Germinal center (tissue), 1 donor: ENCODE results near the gene MRM2.

ENCODE experiments used
- DNase-seq: peaks from one replicate; pipeline ENCODE4 v3.0.0; 2012; ENCODE audit warnings: mixed read lengths, low spot score

Gene MRM2

GRCh38 chr7:2247141-2247995, 5.4 kb upstream of the MRM2 start:
- peak; percentile 58 for DNase-seq

- DNase-seq = no peak
Measured at GRCh38 chr7:2245883-2246675, 4.1 kb upstream of the MRM2 start.

DNA sequence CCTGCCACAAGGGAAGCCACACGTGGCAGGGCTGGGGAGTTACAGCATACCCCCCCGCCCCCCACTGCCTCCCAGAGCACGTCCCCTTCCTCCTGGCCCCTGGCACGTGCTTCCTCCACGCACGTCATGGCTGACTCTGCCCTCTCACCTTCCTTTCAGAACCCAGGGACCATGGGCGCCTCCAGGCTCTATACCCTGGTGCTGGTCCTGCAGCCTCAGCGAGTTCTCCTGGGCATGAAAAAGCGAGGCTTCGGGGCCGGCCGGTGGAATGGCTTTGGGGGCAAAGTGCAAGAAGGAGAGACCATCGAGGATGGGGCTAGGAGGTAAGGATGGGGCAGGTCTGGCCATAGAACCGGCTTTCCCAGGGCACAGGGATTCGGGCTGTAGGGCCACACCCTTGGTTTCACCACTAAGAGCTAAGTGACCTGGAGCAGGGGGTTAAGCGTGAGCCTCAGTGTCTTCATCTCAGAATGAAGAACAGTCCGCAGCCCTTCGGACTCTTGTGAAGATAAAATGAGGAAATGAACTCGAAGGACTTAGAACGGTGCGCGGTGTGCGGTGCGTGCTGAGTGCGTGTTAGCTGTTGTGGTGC, 2.5 kb upstream of the MRM2 start:
- no peak for DNase-seq

GRCh38 chr7:2243458-2243857, 1.5 kb upstream of the MRM2 start:
- no peak for DNase-seq

GRCh38 chr7:2242541-2243429, 780 bp upstream of the MRM2 start:
- DNase-seq = peak; percentile 44

DNA sequence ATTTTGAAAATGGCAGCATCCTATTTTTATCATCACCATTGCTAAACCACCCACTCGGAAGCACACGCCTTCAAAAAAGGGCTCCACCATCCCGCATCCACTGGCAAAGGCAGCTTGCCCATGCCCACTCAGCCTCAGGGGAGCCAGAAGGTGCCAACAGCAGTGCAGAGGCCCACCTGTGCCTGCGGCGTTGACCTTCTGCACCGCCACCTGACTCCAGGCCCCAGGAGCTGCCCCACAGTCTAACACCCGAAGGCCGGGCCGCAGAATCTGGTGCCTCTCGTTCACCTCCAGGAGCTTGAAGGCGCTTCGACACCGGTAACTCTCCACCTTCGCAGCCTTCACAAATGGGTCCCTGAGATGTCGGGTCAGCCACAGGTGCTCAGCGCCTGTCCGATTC, 2.8 kb downstream of the MRM2 start:
- DNase-seq = no peak

GRCh38 chr7:2237109-2237602, 4.8 kb downstream of the MRM2 start:
- DNase-seq = peak; percentile 82

DNA sequence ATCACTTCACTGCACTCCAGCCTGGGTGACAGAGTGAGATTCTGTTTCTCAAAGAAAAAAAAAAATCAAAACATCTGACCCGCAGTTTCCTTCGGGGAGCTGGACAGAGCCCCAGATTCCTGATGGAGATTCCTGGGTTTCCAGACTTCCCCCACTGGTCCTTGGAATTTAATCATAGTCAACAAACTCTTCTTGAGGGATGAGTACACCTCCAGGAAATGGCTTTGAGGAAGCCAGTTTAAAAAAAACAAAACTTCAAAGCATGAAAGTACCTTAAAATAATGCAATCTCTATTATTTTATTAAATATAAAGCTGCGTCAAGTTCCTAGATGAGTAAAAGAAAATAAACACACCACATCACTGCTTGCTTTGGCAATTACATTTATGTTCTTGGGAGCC, 8.1 kb downstream of the MRM2 start:
- no peak for DNase-seq

DNA sequence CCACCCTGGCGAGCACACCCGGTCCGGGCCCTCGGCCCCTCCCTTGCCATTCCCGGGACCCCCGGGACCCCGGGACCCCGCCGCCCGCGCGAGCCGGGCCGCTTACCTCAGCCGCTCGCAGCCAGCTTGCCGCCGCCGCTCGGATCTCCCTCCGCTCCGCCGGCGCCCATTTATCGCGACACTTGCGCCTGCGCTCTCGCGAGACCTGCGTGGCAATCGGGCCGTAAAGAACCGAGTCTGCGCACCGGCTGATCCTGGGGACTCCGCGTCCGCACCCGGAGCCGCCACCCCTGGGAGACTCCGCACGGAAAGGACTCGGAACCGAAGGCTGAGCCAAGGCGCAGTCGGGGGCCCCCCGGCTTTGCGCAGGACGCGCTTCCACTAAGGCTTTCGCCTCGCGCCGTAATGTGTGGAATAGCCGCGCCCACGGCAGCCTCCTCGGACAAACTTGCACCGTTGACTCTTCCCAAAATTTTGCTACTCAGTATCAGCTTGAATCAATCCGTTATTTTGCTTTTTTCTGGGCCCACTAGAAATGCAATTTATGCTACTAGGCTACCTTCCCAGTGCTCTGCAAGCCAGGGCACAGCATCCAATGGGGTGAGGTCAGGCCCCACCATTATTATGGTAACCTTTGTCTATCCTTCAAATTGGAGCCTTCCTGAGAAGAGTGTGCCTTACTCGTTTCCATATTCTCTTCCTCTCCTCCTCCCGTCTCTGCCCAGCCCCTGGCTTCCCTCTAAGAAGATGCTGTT, 9.1 kb downstream of the MRM2 start, which contains the start of gene MAD1L1:
MAD1L1 (minus strand) TSS at position 180 of the 755 bp plus-strand sequence. CDS start 2,812 bp downstream, outside the sequence.
- DNase-seq = peak; percentile 88

- peak; percentile 65 for DNase-seq
Measured at GRCh38 chr7:2231992-2232765, 9.8 kb downstream of the MRM2 start.

DNA sequence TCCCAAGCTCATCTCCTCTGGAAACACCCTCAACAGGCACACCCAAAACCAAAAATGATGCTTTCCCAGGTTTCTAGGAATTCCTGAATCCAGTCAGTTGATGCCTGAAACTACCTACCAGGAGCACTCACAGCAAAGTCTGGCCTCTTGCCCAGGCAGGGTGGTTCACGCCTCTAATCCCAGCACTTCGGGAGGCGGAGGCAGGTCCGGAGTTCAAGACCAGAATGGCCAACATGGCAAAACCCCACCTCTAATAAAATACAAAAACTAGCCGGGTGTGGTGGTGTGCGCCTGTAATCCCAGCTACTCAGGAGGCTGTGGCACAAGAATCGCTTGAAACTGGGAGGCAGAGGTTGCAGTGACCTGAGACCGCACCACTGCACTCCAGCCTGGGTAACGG, 11.1 kb downstream of the MRM2 start:
- DNase-seq = no peak

- no peak for DNase-seq
Measured at GRCh38 chr7:2230226-2230625, 11.8 kb downstream of the MRM2 start.

DNA sequence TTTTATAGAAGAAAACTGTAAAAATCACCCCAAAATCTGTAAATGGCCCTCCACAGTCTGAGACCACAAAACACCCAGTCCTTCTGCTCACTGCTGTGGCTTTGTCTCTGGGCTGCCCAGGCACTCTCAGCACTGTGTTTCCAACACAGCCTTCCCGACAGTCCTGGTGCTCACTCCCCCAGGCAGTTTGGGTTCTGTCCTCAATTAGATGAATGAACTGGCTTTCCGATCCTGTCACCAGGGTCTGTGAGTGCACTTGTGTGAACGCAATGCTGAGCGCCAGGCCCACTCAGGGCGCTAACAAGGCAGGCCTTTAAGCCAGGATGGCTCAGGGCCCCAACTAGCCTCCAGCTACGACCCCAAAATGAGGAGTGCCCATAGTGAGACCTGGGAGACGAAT, 12.5 kb downstream of the MRM2 start:
- no peak for DNase-seq

DNA sequence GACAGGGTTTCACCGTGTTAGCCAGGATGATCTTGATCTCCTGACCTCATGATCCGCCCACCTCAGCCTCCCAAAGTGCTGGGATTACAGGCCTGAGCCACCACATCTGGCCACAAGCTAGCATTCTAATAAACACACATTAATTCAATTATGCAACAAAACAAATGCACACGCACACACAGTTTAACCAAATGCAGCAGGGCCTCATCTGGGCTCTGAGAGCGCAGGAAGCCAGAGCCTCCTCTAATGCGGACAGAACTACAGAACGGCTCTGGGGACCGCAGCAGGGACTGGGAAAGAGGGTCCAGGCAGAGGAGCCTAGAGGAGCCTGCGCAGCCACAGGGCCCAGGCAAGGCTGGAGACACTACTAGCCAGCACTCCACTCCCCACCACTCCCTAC, 13.1 kb downstream of the MRM2 start:
- no peak for DNase-seq

GRCh38 chr7:2227699-2228098, 14.3 kb downstream of the MRM2 start:
- no peak for DNase-seq

GRCh38 chr7:2225830-2226229, 16.2 kb downstream of the MRM2 start:
- DNase-seq = no peak

DNA sequence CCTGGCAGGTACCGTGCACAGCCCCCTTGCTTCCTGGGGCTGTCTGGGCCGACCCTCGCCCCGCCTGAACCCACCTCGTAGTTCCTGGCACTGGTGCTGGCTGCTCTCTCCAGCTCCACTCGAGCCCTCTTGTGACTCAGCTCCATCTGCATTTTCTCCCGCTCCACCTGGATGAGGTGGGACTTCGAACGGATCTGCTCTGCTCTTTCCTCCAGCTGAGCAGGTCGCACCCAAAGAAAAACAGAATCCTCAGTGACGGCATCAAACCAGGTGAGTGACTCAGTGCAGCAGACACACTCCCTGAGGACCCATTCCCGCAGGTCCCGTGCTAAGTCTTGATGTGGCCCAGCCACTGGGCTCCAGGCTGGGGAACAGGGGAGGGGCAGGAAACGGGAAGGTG, 16.7 kb downstream of the MRM2 start:
- DNase-seq = no peak

- no peak for DNase-seq
Measured at GRCh38 chr7:2224934-2225333, 17.1 kb downstream of the MRM2 start.

GRCh38 chr7:2224491-2224928, 17.5 kb downstream of the MRM2 start:
- no peak for DNase-seq

- no peak for DNase-seq
Measured at GRCh38 chr7:2223321-2223720, 18.7 kb downstream of the MRM2 start.
